Measurements from ENCODE around the gene ZNF471.
A peak's percentile ranks its signal among the peaks of the same experiment; 100 is the strongest.

ZNF471 gene

GRCh38 chr19:56507446-56508289 is at the start of gene ZNF471:
Gene ZNF471 (plus strand): TSS chr19:56507855. CDS start chr19:56511572, 3,717 bp downstream.
- Mint-ChIP-seq H3K4me3 (peak within 1 kb of the TSS; percentile 39 to 66 (median 42)), H3K27me3 (ENCODE audit: low read depth) (no peaks in the 10 kb centered on the region), H3K27ac (no peak within 1 kb of the TSS), H3K4me1 (no peaks in the 10 kb centered on the region), H3K9me3 (peaks cover 29% of the 10 kb centered on the region), H3K36me3 (ENCODE audit: low read depth) (no peaks in the 10 kb centered on the region)
- TF ChIP-seq CTCF (IDR thresholded peaks at IDR 0.05; ENCODE audit: unreplicated experiment in 3 of 3): no peak

- TF ChIP-seq CTCF (IDR thresholded peaks at IDR 0.05; ENCODE audit: unreplicated experiment in 3 of 3): no peak
- H3K4me1 Mint-ChIP-seq: no peaks in the 10 kb centered on the region
- peaks cover 10% of the 10 kb centered on the region for H3K36me3 Mint-ChIP-seq (ENCODE audit: low read depth)
- no peak overlapping the region for H3K27ac Mint-ChIP-seq
- no peaks in the 10 kb centered on the region for H3K27me3 Mint-ChIP-seq (ENCODE audit: low read depth)
- H3K4me3 Mint-ChIP-seq: no peak overlapping the region
- peaks cover 71% of the 10 kb centered on the region for H3K9me3 Mint-ChIP-seq
These were observed 33.3 kb upstream of the ZNF471 start for GRCh38 chr19:56474308-56474707.

- Mint-ChIP-seq H3K9me3 (peaks cover 72% of the 10 kb centered on the region), H3K4me3 (no peak overlapping the region), H3K36me3 (ENCODE audit: low read depth) (peaks cover 10% of the 10 kb centered on the region), H3K4me1 (no peaks in the 10 kb centered on the region), H3K27ac (no peak overlapping the region), H3K27me3 (ENCODE audit: low read depth) (no peaks in the 10 kb centered on the region)
- TF ChIP-seq CTCF (IDR thresholded peaks at IDR 0.05; ENCODE audit: unreplicated experiment in 3 of 3): no peak
These were observed 31.6 kb upstream of the ZNF471 start for GRCh38 chr19:56476093-56476492.

GRCh38 chr19:56476651-56477428 is 30.8 kb upstream of the ZNF471 start, which contains the start of gene ZNF667:
Gene ZNF667 (minus strand): TSS chr19:56477345. CDS start chr19:56462370, 14,975 bp downstream.
- H3K36me3 Mint-ChIP-seq (ENCODE audit: low read depth): peaks cover 10% of the 10 kb centered on the region
- H3K9me3 Mint-ChIP-seq: peaks cover 69% of the 10 kb centered on the region
- no peak within 1 kb of the TSS for H3K27ac Mint-ChIP-seq
- H3K4me1 Mint-ChIP-seq: no peaks in the 10 kb centered on the region
- H3K27me3 Mint-ChIP-seq (ENCODE audit: low read depth): no peaks in the 10 kb centered on the region
- no peak for TF ChIP-seq CTCF (IDR thresholded peaks at IDR 0.05; ENCODE audit: unreplicated experiment in 3 of 3)
- peak within 1 kb of the TSS; percentile 10 to 63 (median 60) for H3K4me3 Mint-ChIP-seq

- Mint-ChIP-seq H3K4me1 (no peaks in the 10 kb centered on the region), H3K27me3 (ENCODE audit: low read depth) (no peaks in the 10 kb centered on the region), H3K4me3 (peak overlapping the region; percentile 10 to 63 (median 60)), H3K36me3 (ENCODE audit: low read depth) (peaks cover 5% of the 10 kb centered on the region), H3K9me3 (peaks cover 65% of the 10 kb centered on the region), H3K27ac (no peak overlapping the region)
- no peak for TF ChIP-seq CTCF (IDR thresholded peaks at IDR 0.05; ENCODE audit: unreplicated experiment in 3 of 3)
These were observed 30.0 kb upstream of the ZNF471 start for GRCh38 chr19:56477429-56478338.
